GM12878 (cell line): Measurements from ENCODE around the gene MPHOSPH6.

Experiments used
- FOXM1 ChIP-seq: IDR thresholded peaks from 2 replicates; pipeline ENCODE4 v1.6.1; 2012; ENCODE audit warnings: low read depth, mild to moderate bottlenecking, inconsistent platforms, low read length, moderate library complexity
- HDGF ChIP-seq: fragments of 450-650 bp; IDR thresholded peaks from 2 replicates; pipeline ENCODE4 v1.6.1; 2016; ENCODE audit warnings: antibody characterized with exemption
- POLR2A ChIP-seq: IDR thresholded peaks from 2 replicates; pipeline ENCODE4 v1.6.1; 2011; ENCODE audit warnings: low read depth, mild to moderate bottlenecking, low read length
- POLR2AphosphoS5 ChIP-seq: IDR thresholded peaks from 2 replicates; pipeline ENCODE4 v1.6.1; 2011; ENCODE audit warnings: mild to moderate bottlenecking, low read length, inconsistent platforms
- RAD21 ChIP-seq: IDR thresholded peaks from 2 replicates; pipeline ENCODE4 v1.6.1; 2011; ENCODE audit warnings: mild to moderate bottlenecking, low read depth, low read length, moderate library complexity; ENCODE audit not compliant: insufficient read depth
- RBBP5 ChIP-seq: fragments of 200-600 bp; sonication (generic); conservative IDR thresholded peaks from 2 replicates; pipeline ENCODE4 v1.6.1; 2016
- SIN3A ChIP-seq: IDR thresholded peaks from 2 replicates; pipeline ENCODE4 v1.6.1; 2012; ENCODE audit warnings: low read depth, low read length, improper control_type of control experiment
- SMC3 ChIP-seq: IDR thresholded peaks from 2 replicates; pipeline ENCODE4 v1.6.1; 2011; ENCODE audit warnings: low read length, improper control_type of control experiment, borderline replicate concordance
- STAT1 ChIP-seq: fragments of 450-650 bp; conservative IDR thresholded peaks from 2 replicates; pipeline ENCODE4 v1.6.1; 2014; ENCODE audit warnings: antibody characterized with exemption, mild to moderate bottlenecking

- no peak for TF ChIP-seq RBBP5
- no peak for TF ChIP-seq POLR2AphosphoS5
- TF ChIP-seq HDGF = no peak
- no peak for TF ChIP-seq SMC3
- no peak for TF ChIP-seq FOXM1
- TF ChIP-seq RAD21 = no peak
- TF ChIP-seq SIN3A = no peak
- no peak for TF ChIP-seq STAT1
- no peak for TF ChIP-seq POLR2A
These were observed 36.2 kb downstream of the MPHOSPH6 start for GRCh38 chr16:82133798-82134197.
